Measurements from ENCODE around the gene LDB2. TPM values are rescaled to one million over a fixed set of nuclear protein-coding genes. Genes with fewer than 3 reads are reported as not detected.

Gene LDB2
- polyA plus RNA-seq, 3 donors, result not detected

GRCh38 chr4:16617435-16617834 is 281.0 kb downstream of the LDB2 start:
- Histone ChIP-seq H3K9me3 (replicated peaks in 1 of 2; ENCODE audit: control insufficient read depth in 1 of 2, insufficient read depth in 1 of 2, low read length in 2 of 2) (no peaks in the 10 kb centered on the region), H3K4me3 (replicated peaks in 1 of 3; ENCODE audit: low read depth in 2 of 3, low read length in 3 of 3) (no peak overlapping the region), H3K4me2 (replicated peaks; ENCODE audit: extremely low read depth, low read length, poor library complexity, severe bottlenecking) (no peak overlapping the region), H4K20me1 (ENCODE audit: insufficient read depth, low read length) (no peaks in the 10 kb centered on the region), H3K79me2 (ENCODE audit: insufficient read depth, low read length) (no peaks in the 10 kb centered on the region), H3K9ac (ENCODE audit: insufficient read depth, low read length, poor library complexity, severe bottlenecking) (no peak overlapping the region), H3K27ac (ENCODE audit: low read depth in 1 of 2, low read length in 2 of 2) (no peak overlapping the region), H3K36me3 (replicated peaks in 1 of 2; ENCODE audit: control insufficient read depth in 1 of 2, insufficient read depth in 2 of 2, low read length in 2 of 2) (no peaks in the 10 kb centered on the region), H3K27me3 (ENCODE audit: control insufficient read depth in 2 of 2, insufficient read depth in 2 of 2, low read length in 2 of 2) (no peaks in the 10 kb centered on the region), H2AFZ (ENCODE audit: insufficient read depth, low read depth, low read length, poor library complexity, severe bottlenecking) (no peak overlapping the region), H3K4me1 (ENCODE audit: control insufficient read depth in 1 of 2, insufficient read depth in 2 of 2, low read length in 2 of 2) (no peaks in the 10 kb centered on the region)
- H3K36me3 Mint-ChIP-seq, result no peaks in the 10 kb centered on the region
- WGBS (ENCODE audit: insufficient coverage), result 100% methylated on average over 3 of the region's 5 CpGs
- H3K9me3 Mint-ChIP-seq, result peaks cover 0 to 9% (median 4%) of the 10 kb centered on the region in 7 donors
- DNase-seq, result no peak
- H3K27ac Mint-ChIP-seq, result peak overlapping the region in 1 of 7 donors; percentile 58
- intact Hi-C loops (cut with micrococcal nuclease), result no loop called here
- H3K4me1 Mint-ChIP-seq, result no peaks in the 10 kb centered on the region
- H3K4me3 Mint-ChIP-seq, result no peak overlapping the region
- TF ChIP-seq, protein P1, sequence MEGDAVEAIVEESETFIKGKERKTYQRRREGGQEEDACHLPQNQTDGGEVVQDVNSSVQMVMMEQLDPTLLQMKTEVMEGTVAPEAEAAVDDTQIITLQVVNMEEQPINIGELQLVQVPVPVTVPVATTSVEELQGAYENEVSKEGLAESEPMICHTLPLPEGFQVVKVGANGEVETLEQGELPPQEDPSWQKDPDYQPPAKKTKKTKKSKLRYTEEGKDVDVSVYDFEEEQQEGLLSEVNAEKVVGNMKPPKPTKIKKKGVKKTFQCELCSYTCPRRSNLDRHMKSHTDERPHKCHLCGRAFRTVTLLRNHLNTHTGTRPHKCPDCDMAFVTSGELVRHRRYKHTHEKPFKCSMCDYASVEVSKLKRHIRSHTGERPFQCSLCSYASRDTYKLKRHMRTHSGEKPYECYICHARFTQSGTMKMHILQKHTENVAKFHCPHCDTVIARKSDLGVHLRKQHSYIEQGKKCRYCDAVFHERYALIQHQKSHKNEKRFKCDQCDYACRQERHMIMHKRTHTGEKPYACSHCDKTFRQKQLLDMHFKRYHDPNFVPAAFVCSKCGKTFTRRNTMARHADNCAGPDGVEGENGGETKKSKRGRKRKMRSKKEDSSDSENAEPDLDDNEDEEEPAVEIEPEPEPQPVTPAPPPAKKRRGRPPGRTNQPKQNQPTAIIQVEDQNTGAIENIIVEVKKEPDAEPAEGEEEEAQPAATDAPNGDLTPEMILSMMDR (IDR thresholded peaks at IDR 0.05), result no peak
- H3K27me3 Mint-ChIP-seq (ENCODE audit: low read depth in 3 of 3), result peaks cover 0 to 2% (median 0%) of the 10 kb centered on the region in 3 donors

- Histone ChIP-seq H3K9me3 (replicated peaks in 1 of 2; ENCODE audit: control insufficient read depth in 1 of 2, insufficient read depth in 1 of 2, low read length in 2 of 2) (no peaks in the 10 kb centered on the region), H2AFZ (ENCODE audit: insufficient read depth, low read depth, low read length, poor library complexity, severe bottlenecking) (no peak overlapping the region), H3K27ac (ENCODE audit: low read depth in 1 of 2, low read length in 2 of 2) (no peak overlapping the region), H3K4me2 (replicated peaks; ENCODE audit: extremely low read depth, low read length, poor library complexity, severe bottlenecking) (no peak overlapping the region), H3K4me3 (replicated peaks in 1 of 3; ENCODE audit: low read depth in 2 of 3, low read length in 3 of 3) (no peak overlapping the region), H3K9ac (ENCODE audit: insufficient read depth, low read length, poor library complexity, severe bottlenecking) (no peak overlapping the region), H4K20me1 (ENCODE audit: insufficient read depth, low read length) (no peaks in the 10 kb centered on the region), H3K4me1 (ENCODE audit: control insufficient read depth in 1 of 2, insufficient read depth in 2 of 2, low read length in 2 of 2) (no peaks in the 10 kb centered on the region), H3K79me2 (ENCODE audit: insufficient read depth, low read length) (no peaks in the 10 kb centered on the region), H3K36me3 (replicated peaks in 1 of 2; ENCODE audit: control insufficient read depth in 1 of 2, insufficient read depth in 2 of 2, low read length in 2 of 2) (no peaks in the 10 kb centered on the region), H3K27me3 (ENCODE audit: control insufficient read depth in 2 of 2, insufficient read depth in 2 of 2, low read length in 2 of 2) (no peaks in the 10 kb centered on the region)
- DNase-seq, result no peak
- peaks cover 0 to under 1% (median 0%) of the 10 kb centered on the region in 3 donors for H3K27me3 Mint-ChIP-seq (ENCODE audit: low read depth in 3 of 3)
- H3K4me1 Mint-ChIP-seq, result no peaks in the 10 kb centered on the region
- H3K27ac Mint-ChIP-seq, result no peak overlapping the region
- H3K36me3 Mint-ChIP-seq, result no peaks in the 10 kb centered on the region
- H3K9me3 Mint-ChIP-seq, result peaks cover 0 to 11% (median 4%) of the 10 kb centered on the region in 7 donors
- H3K4me3 Mint-ChIP-seq, result no peak overlapping the region
- TF ChIP-seq, protein P1 (IDR thresholded peaks at IDR 0.05), result no peak
- WGBS (ENCODE audit: insufficient coverage), result no CpG with 5 or more reads among the region's 6 CpGs
- intact Hi-C loops (cut with micrococcal nuclease), result no loop called here
Measured at GRCh38 chr4:16617011-16617410, 281.4 kb downstream of the LDB2 start.

Data from CD14-positive monocyte (primary cell).